ENCODE data around the gene TMEM14A.

GRCh38 chr6:52706001-52706400, 35.1 kb downstream of the TMEM14A start:
- TF ChIP-seq HMG20B (CRISPR knock-in tag; IDR thresholded peaks at IDR 0.05), result no peak
- TF ChIP-seq RFX5 (IDR thresholded peaks at IDR 0.05; ENCODE audit: low read depth, low read length), result no peak
- no peak for TF ChIP-seq SIN3A (IDR thresholded peaks at IDR 0.05; ENCODE audit: borderline replicate concordance in 2 of 2, control insufficient read depth in 1 of 2, low read depth in 2 of 2, low read length in 2 of 2)
- TF ChIP-seq JUND (IDR thresholded peaks at IDR 0.05; ENCODE audit: borderline replicate concordance, low read depth, low read length), result no peak
- TF ChIP-seq JUND (tag; IDR thresholded peaks at IDR 0.05; ENCODE audit: borderline replicate concordance, low read depth, low read length), result no peak
- TF ChIP-seq EHMT2 (IDR thresholded peaks at IDR 0.05), result no peak
- TF ChIP-seq POLR2A (conservative IDR thresholded peaks at IDR 0.05), result no peak
- TF ChIP-seq PRPF4 (IDR thresholded peaks at IDR 0.05; ENCODE audit: insufficient read depth, low read depth, low read length, poor library complexity, severe bottlenecking), result no peak
- no peak for TF ChIP-seq PTTG1 (tag; IDR thresholded peaks at IDR 0.05; ENCODE audit: low read depth)
- TF ChIP-seq HNRNPK (IDR thresholded peaks at IDR 0.05; ENCODE audit: low read depth, low read length, poor library complexity, severe bottlenecking), result no peak
- TF ChIP-seq ZNF311 (CRISPR knock-in tag; IDR thresholded peaks at IDR 0.05), result no peak
- no peak for TF ChIP-seq ETS1 (conservative IDR thresholded peaks at IDR 0.05; ENCODE audit: control insufficient read depth, low read depth, low read length)

Data from K562 (cell line).